D721Med (cell line): ENCODE results near the gene CLEC4G.
"Not testable (repeated sequence)": the region's sequence is repeated elsewhere in the genome, so short reads cannot be mapped to it uniquely, and the experiment has no call there.

Experiments
- DNase-seq: peaks from one replicate; pipeline ENCODE4 v3.0.0; 2011; ENCODE audit warnings: low spot score; ENCODE audit not compliant: insufficient read length
- FAIRE-seq: peaks from 2 replicates; lab custom pipeline; 2011; peaks lifted over from hg19 to GRCh38; lab: Jason Lieb, UNC
- TF ChIP-seq, protein P1 (sequence below): IDR thresholded peaks from 2 replicates; pipeline ENCODE4 v1.5.1; 2012; ENCODE audit warnings: mild to moderate bottlenecking, control low read depth; ENCODE audit not compliant: insufficient read depth; ENCODE audit errors: missing control alignments

The CLEC4G gene

DNA sequence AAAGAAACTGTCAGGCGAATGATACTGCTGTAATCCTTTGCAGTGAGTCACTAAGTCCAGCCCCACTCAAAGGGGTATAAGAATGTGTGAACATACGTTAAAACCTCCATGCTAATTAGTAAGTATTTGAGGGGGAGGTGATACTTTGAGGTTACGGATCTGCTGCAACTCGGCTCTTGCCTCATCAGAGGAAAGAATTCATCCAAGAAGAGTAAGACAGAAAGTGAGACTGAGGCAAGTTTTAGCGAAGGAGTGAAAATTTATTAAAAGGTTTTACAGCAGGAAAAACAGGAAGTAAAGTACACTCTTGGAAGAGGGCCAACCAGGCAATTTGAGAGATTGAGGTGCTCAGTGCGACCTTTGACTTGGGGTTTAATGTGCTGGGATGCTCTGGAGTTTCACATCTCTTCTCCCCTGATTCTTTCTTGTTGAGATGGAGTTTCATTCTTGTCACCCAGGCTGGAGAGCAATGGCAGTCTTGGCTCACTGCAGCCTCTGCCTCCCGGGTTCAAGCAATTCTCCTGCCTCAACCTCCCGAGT, 40.9 kb upstream of the CLEC4G start:
- FAIRE-seq (no peak), DNase-seq (no peak)
- TF ChIP-seq, protein P1, sequence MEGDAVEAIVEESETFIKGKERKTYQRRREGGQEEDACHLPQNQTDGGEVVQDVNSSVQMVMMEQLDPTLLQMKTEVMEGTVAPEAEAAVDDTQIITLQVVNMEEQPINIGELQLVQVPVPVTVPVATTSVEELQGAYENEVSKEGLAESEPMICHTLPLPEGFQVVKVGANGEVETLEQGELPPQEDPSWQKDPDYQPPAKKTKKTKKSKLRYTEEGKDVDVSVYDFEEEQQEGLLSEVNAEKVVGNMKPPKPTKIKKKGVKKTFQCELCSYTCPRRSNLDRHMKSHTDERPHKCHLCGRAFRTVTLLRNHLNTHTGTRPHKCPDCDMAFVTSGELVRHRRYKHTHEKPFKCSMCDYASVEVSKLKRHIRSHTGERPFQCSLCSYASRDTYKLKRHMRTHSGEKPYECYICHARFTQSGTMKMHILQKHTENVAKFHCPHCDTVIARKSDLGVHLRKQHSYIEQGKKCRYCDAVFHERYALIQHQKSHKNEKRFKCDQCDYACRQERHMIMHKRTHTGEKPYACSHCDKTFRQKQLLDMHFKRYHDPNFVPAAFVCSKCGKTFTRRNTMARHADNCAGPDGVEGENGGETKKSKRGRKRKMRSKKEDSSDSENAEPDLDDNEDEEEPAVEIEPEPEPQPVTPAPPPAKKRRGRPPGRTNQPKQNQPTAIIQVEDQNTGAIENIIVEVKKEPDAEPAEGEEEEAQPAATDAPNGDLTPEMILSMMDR = no peak

DNA sequence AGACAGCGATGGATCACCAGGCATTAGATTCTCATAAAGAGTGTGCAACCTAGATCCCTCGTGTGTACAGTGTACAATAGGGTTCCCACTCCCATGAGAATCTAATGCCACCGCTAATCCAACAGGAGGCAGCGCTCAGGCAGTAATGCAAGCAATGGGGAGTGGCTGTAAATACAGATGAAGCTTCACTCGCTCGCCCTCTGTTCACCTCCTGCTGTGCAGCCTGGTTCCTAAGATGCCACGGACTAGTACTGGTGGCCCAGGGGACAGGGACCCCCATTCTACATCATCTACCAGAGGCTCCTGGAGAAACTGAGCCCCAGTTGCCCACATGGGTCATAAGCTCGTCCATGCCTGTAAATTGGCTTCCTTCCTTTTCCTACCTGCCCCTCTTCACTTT, 39.2 kb upstream of the CLEC4G start:
- DNase-seq = no peak
- no peak for FAIRE-seq
- TF ChIP-seq, protein P1 = no peak

DNA sequence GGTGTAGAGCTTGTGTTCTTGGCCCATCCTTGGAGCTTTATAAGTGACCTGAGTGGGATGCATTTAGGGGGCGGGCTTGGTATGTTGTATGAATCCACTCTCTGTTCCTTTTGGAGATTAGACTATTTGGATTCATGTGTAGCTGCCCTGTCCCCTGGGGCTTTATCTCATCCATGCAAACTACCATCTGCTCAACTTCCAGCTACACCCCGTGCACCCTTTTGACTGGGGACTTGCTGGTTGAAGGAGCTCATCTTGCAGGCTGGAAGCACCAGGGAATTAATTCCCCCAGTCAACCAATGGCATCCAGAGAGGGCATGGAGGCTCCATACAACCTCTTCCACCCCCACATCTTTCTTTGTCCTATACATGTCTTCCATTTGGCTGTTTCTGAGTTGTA, 37.3 kb upstream of the CLEC4G start:
- TF ChIP-seq, protein P1 = no peak
- FAIRE-seq = no peak
- no peak for DNase-seq

DNA sequence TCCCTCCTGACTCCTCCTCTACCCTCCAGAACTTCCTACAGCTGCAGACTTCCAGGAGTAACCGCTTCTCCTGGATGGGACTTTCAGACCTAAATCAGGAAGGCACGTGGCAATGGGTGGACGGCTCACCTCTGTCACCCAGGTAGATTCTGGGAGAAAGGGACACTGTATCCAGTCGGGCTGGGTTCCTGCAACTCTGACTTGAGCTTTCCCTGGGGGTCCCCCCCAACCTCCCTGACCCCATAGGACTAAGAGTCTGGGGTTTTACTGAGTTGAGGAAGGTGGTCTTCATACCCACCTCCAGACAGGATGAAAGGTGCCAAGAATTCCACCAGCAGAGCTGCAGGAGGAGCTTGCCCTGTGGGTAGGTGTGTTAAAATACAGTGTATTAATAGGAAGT, 35.6 kb upstream of the CLEC4G start:
- TF ChIP-seq, protein P1 = no peak
- FAIRE-seq (no peak), DNase-seq (no peak)

DNA sequence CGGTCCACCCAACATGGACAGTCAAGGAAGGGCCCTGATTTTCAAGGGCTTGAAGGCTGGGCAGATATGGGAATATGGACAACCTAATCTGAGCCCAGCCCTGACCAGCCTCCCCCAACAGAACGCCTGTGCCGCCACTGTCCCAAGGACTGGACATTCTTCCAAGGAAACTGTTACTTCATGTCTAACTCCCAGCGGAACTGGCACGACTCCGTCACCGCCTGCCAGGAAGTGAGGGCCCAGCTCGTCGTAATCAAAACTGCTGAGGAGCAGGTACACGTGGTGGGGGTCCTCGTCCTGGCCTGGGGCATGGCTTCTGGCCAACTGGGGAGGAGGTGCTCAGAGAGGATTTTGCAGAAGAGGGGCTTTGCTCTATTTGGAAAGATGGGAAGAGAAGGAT, 34.6 kb upstream of the CLEC4G start:
- TF ChIP-seq, protein P1 = no peak
- DNase-seq (no peak), FAIRE-seq (no peak)

DNA sequence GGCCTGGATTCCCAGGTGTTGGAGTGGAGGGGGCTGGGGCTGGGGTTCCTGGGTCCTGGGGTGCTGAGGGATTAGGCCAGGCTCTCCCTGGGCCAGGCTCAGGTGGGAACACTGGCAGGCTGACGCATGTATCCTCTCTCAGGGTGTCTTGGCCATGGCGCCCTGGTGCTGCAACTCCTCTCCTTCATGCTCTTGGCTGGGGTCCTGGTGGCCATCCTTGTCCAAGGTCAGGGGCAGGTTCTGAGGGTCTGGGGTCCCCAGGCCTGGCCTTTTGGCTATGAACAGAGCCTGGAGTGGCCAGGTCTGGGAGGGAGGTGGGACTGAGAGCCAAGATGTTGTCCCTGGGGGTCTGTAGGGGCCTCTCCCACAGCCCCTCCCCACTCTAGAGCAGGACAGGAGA, 33.1 kb upstream of the CLEC4G start:
- not testable (repeated sequence) for FAIRE-seq, DNase-seq

DNA sequence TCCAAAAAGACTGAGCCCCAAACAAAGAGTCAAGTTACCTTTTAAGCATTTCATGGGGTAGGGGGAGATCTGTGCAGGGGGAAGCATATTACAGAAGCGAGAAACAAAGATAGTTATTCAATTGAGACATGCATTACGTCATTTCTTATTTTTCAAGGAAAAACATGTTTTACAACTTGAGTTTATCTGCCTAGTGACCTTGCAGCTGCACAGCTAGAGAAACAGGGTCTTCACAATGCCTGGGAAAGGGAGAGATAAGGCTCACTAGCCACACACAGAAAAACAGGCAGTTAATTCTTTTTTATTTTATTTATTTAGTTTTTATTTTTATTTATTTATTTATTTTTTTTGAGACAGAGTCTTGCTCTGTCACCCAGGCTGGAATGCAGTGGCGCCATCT, 32.2 kb upstream of the CLEC4G start:
- not testable (repeated sequence) for DNase-seq, FAIRE-seq

DNA sequence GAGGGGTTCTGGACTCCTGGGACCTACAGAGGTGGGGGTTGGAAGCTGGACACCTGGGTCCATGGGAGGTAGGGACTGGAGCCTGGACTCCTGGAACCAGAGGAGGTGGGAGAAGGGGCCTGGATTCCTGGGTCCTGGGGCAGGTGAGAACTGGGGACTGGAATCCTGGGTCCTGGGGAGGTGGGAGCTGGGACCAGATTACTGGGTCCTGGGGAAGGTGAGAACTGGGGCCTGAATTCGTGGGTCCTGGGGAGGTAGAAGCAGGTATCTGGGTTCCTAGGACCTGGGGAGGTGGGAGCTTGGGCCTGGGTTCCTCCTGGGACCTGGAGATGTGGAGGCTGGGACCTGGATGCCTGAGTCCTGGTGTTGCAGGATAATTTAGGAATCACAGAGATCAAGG, 31.8 kb upstream of the CLEC4G start:
- DNase-seq = no peak
- TF ChIP-seq, protein P1 = no peak
- FAIRE-seq = no peak
